CD4-positive, alpha-beta T cell treated with Interleukin-6 for 4 hours (primary cell): Measurements from ENCODE around the gene C19orf67.

Source experiments
- DNase-seq: peaks from one replicate; pipeline ENCODE4 v3.0.0-alpha.2; 2020; ENCODE audit warnings: mixed read lengths

The C19orf67 gene

GRCh38 chr19:14085309-14085995 lies at the start of gene C19orf67:
C19orf67 (minus strand) TSS chr19:14085783; CDS start chr19:14085627, 156 bp downstream.
- DNase-seq: no peak

GRCh38 chr19:14135355-14135754 lies 49.8 kb upstream of the C19orf67 start:
- no peak for DNase-seq

GRCh38 chr19:14127929-14128509 lies 42.4 kb upstream of the C19orf67 start:
- no peak for DNase-seq

- no peak for DNase-seq
Observed at GRCh38 chr19:14127176-14127575, 41.6 kb upstream of the C19orf67 start.

- DNase-seq: no peak
Observed at GRCh38 chr19:14122924-14123323, 37.3 kb upstream of the C19orf67 start.

- DNase-seq: no peak
Observed at GRCh38 chr19:14120497-14120780, 34.9 kb upstream of the C19orf67 start.

GRCh38 chr19:14119644-14120496 lies 34.3 kb upstream of the C19orf67 start:
- no peak for DNase-seq

GRCh38 chr19:14119146-14119545 lies 33.6 kb upstream of the C19orf67 start:
- no peak for DNase-seq

GRCh38 chr19:14118165-14119051 lies 32.8 kb upstream of the C19orf67 start:
- DNase-seq: peak; percentile 55

GRCh38 chr19:14117668-14118164 lies 32.1 kb upstream of the C19orf67 start, which contains the start of gene PRKACA:
PRKACA (minus strand) TSS chr19:14117762; CDS start chr19:14117547, 215 bp downstream.
- peak; percentile 98 for DNase-seq

GRCh38 chr19:14116918-14117578 lies 31.5 kb upstream of the C19orf67 start:
- peak; percentile 27 for DNase-seq

- no peak for DNase-seq
Observed at GRCh38 chr19:14116525-14116917, 30.9 kb upstream of the C19orf67 start.

- no peak for DNase-seq
Observed at GRCh38 chr19:14115756-14116155, 30.2 kb upstream of the C19orf67 start.

GRCh38 chr19:14114854-14115253 lies 29.3 kb upstream of the C19orf67 start:
- DNase-seq: peak; percentile 65

GRCh38 chr19:14114439-14114838 lies 28.9 kb upstream of the C19orf67 start:
- no peak for DNase-seq

GRCh38 chr19:14113762-14114414 lies 28.3 kb upstream of the C19orf67 start:
- DNase-seq: peak; percentile 43

GRCh38 chr19:14112809-14113385 lies 27.3 kb upstream of the C19orf67 start:
- no peak for DNase-seq

- no peak for DNase-seq
Observed at GRCh38 chr19:14112051-14112808, 26.6 kb upstream of the C19orf67 start.

GRCh38 chr19:14111486-14111885 lies 25.9 kb upstream of the C19orf67 start:
- no peak for DNase-seq

GRCh38 chr19:14110650-14111049 lies 25.1 kb upstream of the C19orf67 start:
- DNase-seq: no peak
